ENCODE results near the gene PTPRN2.

PTPRN2 gene

GRCh38 chr7:158489462-158490155, 98.0 kb downstream of the PTPRN2 start:
- no peak for DNase-seq (ENCODE audit: low read depth)

GRCh38 chr7:158488181-158488971, 99.2 kb downstream of the PTPRN2 start:
- DNase-seq (ENCODE audit: low read depth) = no peak

- DNase-seq (ENCODE audit: low read depth) = no peak
Observed at GRCh38 chr7:158487631-158488151, 99.9 kb downstream of the PTPRN2 start.

- DNase-seq (ENCODE audit: low read depth) = no peak
Observed at GRCh38 chr7:158486919-158487318, 100.7 kb downstream of the PTPRN2 start.

GRCh38 chr7:158484801-158485531, 102.7 kb downstream of the PTPRN2 start:
- no peak for DNase-seq (ENCODE audit: low read depth)

- no peak for DNase-seq (ENCODE audit: low read depth)
Observed at GRCh38 chr7:158482480-158482879, 105.1 kb downstream of the PTPRN2 start.

- DNase-seq (ENCODE audit: low read depth) = no peak
Observed at GRCh38 chr7:158479664-158480025, 108.0 kb downstream of the PTPRN2 start.

GRCh38 chr7:158479021-158479663, 108.5 kb downstream of the PTPRN2 start:
- DNase-seq (ENCODE audit: low read depth) = no peak

GRCh38 chr7:158477866-158478265, 109.8 kb downstream of the PTPRN2 start:
- no peak for DNase-seq (ENCODE audit: low read depth)

- DNase-seq (ENCODE audit: low read depth) = no peak
Observed at GRCh38 chr7:158476331-158476932, 111.2 kb downstream of the PTPRN2 start.

GRCh38 chr7:158475679-158476052, 112.0 kb downstream of the PTPRN2 start:
- DNase-seq (ENCODE audit: low read depth) = no peak

- DNase-seq (ENCODE audit: low read depth) = no peak
Observed at GRCh38 chr7:158475036-158475678, 112.5 kb downstream of the PTPRN2 start.

- no peak for DNase-seq (ENCODE audit: low read depth)
Observed at GRCh38 chr7:158474488-158474887, 113.1 kb downstream of the PTPRN2 start.

GRCh38 chr7:158473946-158474345, 113.7 kb downstream of the PTPRN2 start:
- DNase-seq (ENCODE audit: low read depth) = no peak

GRCh38 chr7:158473221-158473620, 114.4 kb downstream of the PTPRN2 start:
- DNase-seq (ENCODE audit: low read depth) = no peak

GRCh38 chr7:158472596-158472995, 115.0 kb downstream of the PTPRN2 start:
- no peak for DNase-seq (ENCODE audit: low read depth)

- DNase-seq (ENCODE audit: low read depth) = no peak
Observed at GRCh38 chr7:158471716-158472115, 115.9 kb downstream of the PTPRN2 start.

- no peak for DNase-seq (ENCODE audit: low read depth)
Observed at GRCh38 chr7:158470336-158470735, 117.3 kb downstream of the PTPRN2 start.

GRCh38 chr7:158469396-158470051, 118.1 kb downstream of the PTPRN2 start:
- no peak for DNase-seq (ENCODE audit: low read depth)

GRCh38 chr7:158468700-158469296, 118.8 kb downstream of the PTPRN2 start:
- DNase-seq (ENCODE audit: low read depth) = no peak

Data from CMK (cell line).